ENCODE results near the gene SLC38A4.

- TF ChIP-seq, protein P1, sequence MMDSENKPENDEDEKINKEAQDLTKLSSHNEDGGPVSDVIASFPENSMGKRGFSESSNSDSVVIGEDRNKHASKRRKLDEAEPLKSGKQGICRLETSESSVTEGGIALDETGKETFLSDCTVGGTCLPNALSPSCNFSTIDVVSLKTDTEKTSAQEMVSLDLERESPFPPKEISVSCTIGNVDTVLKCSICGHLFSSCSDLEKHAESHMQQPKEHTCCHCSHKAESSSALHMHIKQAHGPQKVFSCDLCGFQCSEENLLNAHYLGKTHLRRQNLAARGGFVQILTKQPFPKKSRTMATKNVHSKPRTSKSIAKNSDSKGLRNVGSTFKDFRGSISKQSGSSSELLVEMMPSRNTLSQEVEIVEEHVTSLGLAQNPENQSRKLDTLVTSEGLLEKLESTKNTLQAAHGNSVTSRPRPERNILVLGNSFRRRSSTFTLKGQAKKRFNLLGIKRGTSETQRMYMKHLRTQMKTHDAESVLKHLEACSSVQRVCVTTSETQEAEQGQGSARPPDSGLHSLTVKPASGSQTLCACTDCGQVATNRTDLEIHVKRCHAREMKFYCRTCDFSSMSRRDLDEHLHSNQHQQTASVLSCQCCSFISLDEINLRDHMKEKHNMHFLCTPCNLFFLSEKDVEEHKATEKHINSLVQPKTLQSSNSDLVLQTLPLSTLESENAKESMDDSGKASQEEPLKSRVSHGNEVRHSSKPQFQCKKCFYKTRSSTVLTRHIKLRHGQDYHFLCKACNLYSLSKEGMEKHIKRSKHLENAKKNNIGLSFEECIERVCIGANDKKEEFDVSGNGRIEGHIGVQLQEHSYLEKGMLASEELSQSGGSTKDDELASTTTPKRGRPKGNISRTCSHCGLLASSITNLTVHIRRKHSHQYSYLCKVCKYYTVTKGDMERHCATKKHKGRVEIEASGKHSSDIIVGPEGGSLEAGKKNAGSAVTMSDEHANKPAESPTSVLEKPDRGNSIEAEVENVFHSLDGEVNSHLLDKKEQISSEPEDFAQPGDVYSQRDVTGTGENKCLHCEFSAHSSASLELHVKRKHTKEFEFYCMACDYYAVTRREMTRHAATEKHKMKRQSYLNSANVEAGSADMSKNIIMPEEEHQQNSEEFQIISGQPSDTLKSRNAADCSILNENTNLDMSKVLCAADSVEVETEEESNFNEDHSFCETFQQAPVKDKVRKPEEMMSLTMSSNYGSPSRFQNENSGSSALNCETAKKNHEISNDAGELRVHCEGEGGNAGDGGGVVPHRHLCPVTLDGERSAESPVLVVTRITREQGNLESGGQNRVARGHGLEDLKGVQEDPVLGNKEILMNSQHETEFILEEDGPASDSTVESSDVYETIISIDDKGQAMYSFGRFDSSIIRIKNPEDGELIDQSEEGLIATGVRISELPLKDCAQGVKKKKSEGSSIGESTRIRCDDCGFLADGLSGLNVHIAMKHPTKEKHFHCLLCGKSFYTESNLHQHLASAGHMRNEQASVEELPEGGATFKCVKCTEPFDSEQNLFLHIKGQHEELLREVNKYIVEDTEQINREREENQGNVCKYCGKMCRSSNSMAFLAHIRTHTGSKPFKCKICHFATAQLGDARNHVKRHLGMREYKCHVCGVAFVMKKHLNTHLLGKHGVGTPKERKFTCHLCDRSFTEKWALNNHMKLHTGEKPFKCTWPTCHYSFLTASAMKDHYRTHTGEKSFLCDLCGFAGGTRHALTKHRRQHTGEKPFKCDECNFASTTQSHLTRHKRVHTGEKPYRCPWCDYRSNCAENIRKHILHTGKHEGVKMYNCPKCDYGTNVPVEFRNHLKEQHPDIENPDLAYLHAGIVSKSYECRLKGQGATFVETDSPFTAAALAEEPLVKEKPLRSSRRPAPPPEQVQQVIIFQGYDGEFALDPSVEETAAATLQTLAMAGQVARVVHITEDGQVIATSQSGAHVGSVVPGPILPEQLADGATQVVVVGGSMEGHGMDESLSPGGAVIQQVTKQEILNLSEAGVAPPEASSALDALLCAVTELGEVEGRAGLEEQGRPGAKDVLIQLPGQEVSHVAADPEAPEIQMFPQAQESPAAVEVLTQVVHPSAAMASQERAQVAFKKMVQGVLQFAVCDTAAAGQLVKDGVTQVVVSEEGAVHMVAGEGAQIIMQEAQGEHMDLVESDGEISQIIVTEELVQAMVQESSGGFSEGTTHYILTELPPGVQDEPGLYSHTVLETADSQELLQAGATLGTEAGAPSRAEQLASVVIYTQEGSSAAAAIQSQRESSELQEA (IDR thresholded peaks at IDR 0.05; ENCODE audit: low read depth) = no peak
- no peak for TF ChIP-seq ZNF274 (IDR thresholded peaks at IDR 0.05; ENCODE audit: borderline replicate concordance, low read depth, low read length)
- TF ChIP-seq ZNF277 (CRISPR knock-in tag; IDR thresholded peaks at IDR 0.05; ENCODE audit: borderline replicate concordance) = no peak
- no peak for TF ChIP-seq PML (IDR thresholded peaks at IDR 0.05; ENCODE audit: low read length)
- TF ChIP-seq FIP1L1 (IDR thresholded peaks at IDR 0.05; ENCODE audit: low read depth, low read length, poor library complexity, severe bottlenecking) = no peak
- no peak for TF ChIP-seq SIN3A (IDR thresholded peaks at IDR 0.05; ENCODE audit: borderline replicate concordance in 2 of 2, control insufficient read depth in 1 of 2, low read depth in 2 of 2, low read length in 2 of 2)
- TF ChIP-seq, protein P2, sequence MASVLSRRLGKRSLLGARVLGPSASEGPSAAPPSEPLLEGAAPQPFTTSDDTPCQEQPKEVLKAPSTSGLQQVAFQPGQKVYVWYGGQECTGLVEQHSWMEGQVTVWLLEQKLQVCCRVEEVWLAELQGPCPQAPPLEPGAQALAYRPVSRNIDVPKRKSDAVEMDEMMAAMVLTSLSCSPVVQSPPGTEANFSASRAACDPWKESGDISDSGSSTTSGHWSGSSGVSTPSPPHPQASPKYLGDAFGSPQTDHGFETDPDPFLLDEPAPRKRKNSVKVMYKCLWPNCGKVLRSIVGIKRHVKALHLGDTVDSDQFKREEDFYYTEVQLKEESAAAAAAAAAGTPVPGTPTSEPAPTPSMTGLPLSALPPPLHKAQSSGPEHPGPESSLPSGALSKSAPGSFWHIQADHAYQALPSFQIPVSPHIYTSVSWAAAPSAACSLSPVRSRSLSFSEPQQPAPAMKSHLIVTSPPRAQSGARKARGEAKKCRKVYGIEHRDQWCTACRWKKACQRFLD (CRISPR knock-in tag; IDR thresholded peaks at IDR 0.05) = no peak
- TF ChIP-seq ZNF764 (CRISPR knock-in tag; IDR thresholded peaks at IDR 0.05; ENCODE audit: low read depth) = no peak
- no peak for TF ChIP-seq TEAD2 (tag; IDR thresholded peaks at IDR 0.05)
- no peak for TF ChIP-seq KLF1 (tag; IDR thresholded peaks at IDR 0.05)
- no peak for TF ChIP-seq EZH2 (IDR thresholded peaks at IDR 0.05; ENCODE audit: borderline replicate concordance, low read depth, low read length)
- no peak for TF ChIP-seq FOXM1 (IDR thresholded peaks at IDR 0.05; ENCODE audit: low read depth)
- no peak for TF ChIP-seq FOXM1 (CRISPR knock-in tag; IDR thresholded peaks at IDR 0.05; ENCODE audit: low read depth)
- TF ChIP-seq CHCHD3 (CRISPR knock-in tag; IDR thresholded peaks at IDR 0.05) = no peak
Measured at GRCh38 chr12:46718495-46718894, 107.3 kb downstream of the SLC38A4 start.
